ACC112 (cell line): Measurements from ENCODE around the gene ANKRD1.

ENCODE experiments used
- H2AFZ ChIP-seq: fragments of 200-600 bp; sonication (generic); one replicate; pipeline ENCODE4 v1.6.0; 2017; ENCODE audit warnings: antibody characterized with exemption, low read length; ENCODE audit not compliant: unreplicated experiment
- H3K27ac ChIP-seq: fragments of 200-600 bp; sonication (generic); 2 replicates; pipeline ENCODE4 v1.5.1; 2014; ENCODE audit warnings: low read depth, mild to moderate bottlenecking, antibody characterized with exemption, low read length, moderate library complexity
- H3K27me3 ChIP-seq: fragments of 200-600 bp; sonication (generic); 2 replicates; pipeline ENCODE4 v1.6.1; 2014; ENCODE audit warnings: mild to moderate bottlenecking, antibody characterized with exemption, low read length, moderate library complexity, mixed read lengths; ENCODE audit not compliant: insufficient read depth
- H3K36me3 ChIP-seq: fragments of 200-600 bp; sonication (generic); 2 replicates; pipeline ENCODE4 v1.6.1; 2016; ENCODE audit warnings: mild to moderate bottlenecking, antibody characterized with exemption, low read length, moderate library complexity, mixed read lengths; ENCODE audit not compliant: insufficient read depth
- H3K4me1 ChIP-seq: fragments of 200-600 bp; sonication (generic); one replicate; pipeline ENCODE4 v1.6.1; 2016; ENCODE audit warnings: low read length, mixed read lengths; ENCODE audit not compliant: insufficient read depth, unreplicated experiment, control insufficient read depth
- H3K4me3 ChIP-seq: fragments of 200-600 bp; sonication (generic); 2 replicates; pipeline ENCODE4 v1.5.1; 2014; ENCODE audit warnings: mild to moderate bottlenecking, low read depth, low read length
- H3K79me2 ChIP-seq: fragments of 200-600 bp; sonication (generic); one replicate; pipeline ENCODE4 v1.6.0; 2016; ENCODE audit warnings: low read length; ENCODE audit not compliant: control insufficient read depth, unreplicated experiment, insufficient read depth

ANKRD1 gene

GRCh38 chr10:90919683-90920574 lies 958 bp downstream of the ANKRD1 start:
- peak overlapping the region; percentile 83 for H3K4me3 ChIP-seq
- peaks cover 34% of the 10 kb centered on the region for H3K36me3 ChIP-seq
- peaks cover 33% of the 10 kb centered on the region for H3K79me2 ChIP-seq
- H3K4me1 ChIP-seq = peaks cover 64% of the 10 kb centered on the region
- H3K27me3 ChIP-seq = no peaks in the 10 kb centered on the region
- peak overlapping the region; percentile 26 for H2AFZ ChIP-seq
- H3K27ac ChIP-seq = peak overlapping the region; percentile 87

- H3K36me3 ChIP-seq = peaks cover 42% of the 10 kb centered on the region
- H3K4me1 ChIP-seq = peaks cover 67% of the 10 kb centered on the region
- peaks cover 33% of the 10 kb centered on the region for H3K79me2 ChIP-seq
- H3K4me3 ChIP-seq = peak overlapping the region; percentile 83
- H3K27ac ChIP-seq = peak overlapping the region; percentile 87
- no peaks in the 10 kb centered on the region for H3K27me3 ChIP-seq
- no peak overlapping the region for H2AFZ ChIP-seq
Observed at GRCh38 chr10:90917968-90918318, 2.9 kb downstream of the ANKRD1 start.

- H2AFZ ChIP-seq = no peak overlapping the region
- H3K4me1 ChIP-seq = peaks cover 71% of the 10 kb centered on the region
- peak overlapping the region; percentile 83 for H3K4me3 ChIP-seq
- H3K79me2 ChIP-seq = peaks cover 33% of the 10 kb centered on the region
- H3K27ac ChIP-seq = peak overlapping the region; percentile 87
- peaks cover 42% of the 10 kb centered on the region for H3K36me3 ChIP-seq
- H3K27me3 ChIP-seq = no peaks in the 10 kb centered on the region
Observed at GRCh38 chr10:90917238-90917967, 3.5 kb downstream of the ANKRD1 start.

GRCh38 chr10:90916392-90917237 lies 4.3 kb downstream of the ANKRD1 start:
- Histone ChIP-seq H3K4me1 (peaks cover 63% of the 10 kb centered on the region), H3K27me3 (no peaks in the 10 kb centered on the region), H3K27ac (peak overlapping the region; percentile 87), H2AFZ (no peak overlapping the region), H3K79me2 (peaks cover 33% of the 10 kb centered on the region), H3K36me3 (peaks cover 42% of the 10 kb centered on the region), H3K4me3 (peak overlapping the region; percentile 83; the same call in 1 of the 2 replicates)

- Histone ChIP-seq H3K36me3 (peaks cover 42% of the 10 kb centered on the region), H2AFZ (no peak overlapping the region), H3K4me3 (no peak overlapping the region), H3K27ac (0 out of 2 replicates have a peak overlapping the region, but pooled peaks have one; percentile 60), H3K27me3 (no peaks in the 10 kb centered on the region), H3K79me2 (peaks cover 29% of the 10 kb centered on the region), H3K4me1 (peaks cover 55% of the 10 kb centered on the region)
Observed at GRCh38 chr10:90915766-90916075, 5.2 kb downstream of the ANKRD1 start.

DNA sequence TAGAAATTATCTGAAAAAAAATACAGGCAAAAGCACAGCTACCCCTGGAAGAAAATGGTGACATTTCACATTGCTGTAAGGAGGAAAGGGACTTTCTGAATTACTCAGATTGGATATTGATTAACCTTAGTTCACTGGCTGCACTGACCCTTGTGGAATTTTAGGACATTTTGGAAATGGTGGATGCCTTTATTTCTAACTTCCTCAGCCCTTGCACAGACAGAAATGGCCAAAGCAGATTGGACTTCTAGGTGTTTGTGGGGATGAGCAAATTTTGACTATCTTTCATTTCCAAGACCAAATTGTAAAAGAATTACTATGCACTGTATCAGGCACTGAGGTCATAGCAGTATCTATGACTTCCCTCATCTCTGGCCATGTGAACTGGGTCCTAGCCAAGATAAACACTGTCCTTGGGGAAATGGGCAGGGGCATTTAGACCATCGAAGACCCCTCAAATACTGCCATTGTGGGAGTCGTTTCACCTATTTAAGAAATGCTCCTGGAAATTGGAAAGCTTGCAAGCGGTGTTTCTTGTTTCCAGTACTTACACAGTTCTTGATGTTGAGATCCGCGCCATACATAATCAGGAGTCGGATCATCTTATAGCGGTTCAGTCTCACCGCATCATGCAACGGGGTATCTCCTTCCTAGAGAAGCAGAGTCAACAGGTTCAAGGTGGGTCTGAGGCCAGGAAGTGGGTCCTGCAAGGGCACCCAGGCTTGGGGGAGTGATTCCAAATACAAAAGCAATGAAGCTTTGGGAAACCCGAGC lies 5.7 kb downstream of the ANKRD1 start:
- Histone ChIP-seq H2AFZ (no peak overlapping the region), H3K79me2 (peaks cover 24% of the 10 kb centered on the region), H3K27me3 (no peaks in the 10 kb centered on the region), H3K36me3 (peaks cover 37% of the 10 kb centered on the region), H3K4me3 (0 out of 2 replicates have a peak overlapping the region, but pooled peaks have one; percentile 3), H3K27ac (peak overlapping the region; percentile 60), H3K4me1 (peaks cover 50% of the 10 kb centered on the region)

GRCh38 chr10:90913774-90914420 lies 7.0 kb downstream of the ANKRD1 start:
- no peak overlapping the region for H3K4me3 ChIP-seq
- H3K27me3 ChIP-seq = no peaks in the 10 kb centered on the region
- no peak overlapping the region for H2AFZ ChIP-seq
- H3K79me2 ChIP-seq = peaks cover 11% of the 10 kb centered on the region
- peaks cover 41% of the 10 kb centered on the region for H3K4me1 ChIP-seq
- H3K36me3 ChIP-seq = peaks cover 37% of the 10 kb centered on the region
- peak overlapping the region; percentile 60 for H3K27ac ChIP-seq

DNA sequence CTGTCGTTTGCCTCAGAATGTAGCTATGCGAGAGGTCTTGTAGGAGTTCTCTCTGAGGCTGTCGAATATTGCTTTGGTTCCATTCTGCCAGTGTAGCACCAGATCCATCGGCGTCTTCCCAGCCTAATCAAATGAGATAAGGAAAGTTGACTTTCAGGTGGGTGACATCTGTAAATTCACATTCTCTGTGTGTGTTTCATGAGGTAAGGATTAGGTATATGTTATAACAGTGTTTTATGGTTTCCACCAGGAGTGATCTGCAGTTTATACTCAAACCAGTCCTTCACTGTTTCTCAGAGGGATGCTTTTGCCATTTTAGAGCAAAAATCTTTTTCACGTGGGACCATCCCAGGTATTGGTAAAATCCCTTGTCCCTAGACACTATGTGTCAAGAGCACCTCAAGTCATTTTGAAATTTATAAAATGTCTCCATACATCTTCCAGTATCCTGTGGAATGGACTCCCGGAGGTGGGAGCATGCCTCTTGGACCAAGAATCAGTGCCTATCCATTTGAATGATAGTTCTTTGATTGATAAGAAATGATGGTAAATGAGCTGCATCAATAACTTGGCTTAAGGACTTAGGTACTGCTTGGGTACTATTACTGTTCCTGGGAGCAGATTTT lies 7.9 kb downstream of the ANKRD1 start:
- Histone ChIP-seq H3K4me1 (peaks cover 32% of the 10 kb centered on the region), H3K4me3 (no peak overlapping the region), H2AFZ (no peak overlapping the region), H3K79me2 (peaks cover 2% of the 10 kb centered on the region), H3K27me3 (no peaks in the 10 kb centered on the region), H3K27ac (peak overlapping the region; percentile 71), H3K36me3 (peaks cover 30% of the 10 kb centered on the region)

DNA sequence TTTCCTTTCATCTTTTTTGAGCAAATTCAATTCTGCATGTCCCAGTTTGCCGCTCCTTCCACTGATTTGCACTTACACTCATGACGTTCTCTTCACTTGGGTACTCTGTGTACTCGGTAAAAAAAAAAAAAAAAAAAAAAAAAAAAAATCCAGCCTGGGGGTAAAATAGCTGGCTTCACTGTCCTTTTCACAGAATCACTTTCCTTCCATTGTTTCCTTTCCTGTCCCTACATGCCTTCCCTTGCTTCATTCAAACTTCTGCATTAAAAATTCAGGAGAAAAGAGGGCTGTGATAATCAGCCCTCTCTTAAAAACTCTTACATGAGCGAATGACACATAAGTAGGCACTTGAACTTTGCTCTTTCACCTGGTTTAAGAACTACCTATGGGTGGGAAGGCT lies 8.7 kb downstream of the ANKRD1 start:
- Histone ChIP-seq H2AFZ (no peak overlapping the region), H3K27ac (peak overlapping the region; percentile 71)

More for the DNA sequence above, 8.7 kb downstream of the ANKRD1 start:
- peaks cover 24% of the 10 kb centered on the region for H3K4me1 ChIP-seq
- H3K79me2 ChIP-seq = peaks cover 2% of the 10 kb centered on the region
- H3K4me3 ChIP-seq = no peak overlapping the region
- H3K36me3 ChIP-seq = peaks cover 22% of the 10 kb centered on the region
- no peaks in the 10 kb centered on the region for H3K27me3 ChIP-seq
